D721Med (cell line): ENCODE results near the gene EMP2.

Experiments
- DNase-seq: peaks from one replicate; pipeline ENCODE4 v3.0.0; 2011; ENCODE audit warnings: low spot score; ENCODE audit not compliant: insufficient read length
- FAIRE-seq: peaks from 2 replicates; lab custom pipeline; 2011; peaks lifted over from hg19 to GRCh38; lab: Jason Lieb, UNC
- TF ChIP-seq, protein P1 (sequence below): IDR thresholded peaks from 2 replicates; pipeline ENCODE4 v1.5.1; 2012; ENCODE audit warnings: mild to moderate bottlenecking, control low read depth; ENCODE audit not compliant: insufficient read depth; ENCODE audit errors: missing control alignments

EMP2 gene

DNA sequence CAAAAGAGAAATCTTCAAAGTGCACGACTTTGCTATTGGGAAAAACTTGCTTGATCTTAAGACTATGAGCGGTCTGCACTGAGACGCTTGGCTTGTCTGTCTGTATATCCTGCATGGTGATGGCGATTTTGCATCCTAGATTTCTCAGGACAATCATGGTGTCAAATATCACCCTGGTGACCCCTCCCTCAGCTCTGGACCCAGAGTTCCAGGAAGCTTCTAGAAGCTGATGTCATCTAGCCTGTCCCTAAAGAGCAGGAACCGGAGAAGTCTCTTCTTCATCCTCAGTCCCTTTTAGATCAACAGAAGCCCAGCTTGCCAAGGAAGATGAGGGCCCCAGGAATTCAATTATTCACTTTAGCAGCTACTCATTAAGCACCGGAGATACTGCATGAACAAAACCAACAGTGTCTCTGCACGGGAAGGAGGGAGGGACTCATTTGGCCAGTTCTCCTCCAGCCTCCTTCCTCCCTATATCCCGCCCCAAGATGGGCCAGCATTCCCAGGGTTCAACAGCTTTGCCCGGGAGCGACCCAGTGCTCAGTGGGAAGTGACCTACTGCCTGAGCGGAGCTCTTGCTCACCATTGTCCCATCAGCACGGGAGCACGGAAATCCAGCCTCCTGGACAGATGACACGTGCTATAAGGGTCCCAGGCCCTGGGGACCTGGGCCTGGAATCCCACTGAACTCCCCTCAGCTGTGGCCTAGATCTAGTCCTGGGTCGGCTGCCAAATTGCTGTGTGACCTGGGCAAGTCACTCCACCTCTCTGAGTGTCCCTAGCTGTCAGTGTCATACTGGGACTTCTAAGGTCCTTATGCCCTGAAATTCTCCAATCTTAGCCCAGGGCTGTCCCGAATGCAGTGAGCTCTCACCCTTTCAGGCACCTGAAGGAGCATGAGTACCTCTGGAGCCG, 3.8 kb downstream of the EMP2 start:
- FAIRE-seq, result no peak
- TF ChIP-seq, protein P1, sequence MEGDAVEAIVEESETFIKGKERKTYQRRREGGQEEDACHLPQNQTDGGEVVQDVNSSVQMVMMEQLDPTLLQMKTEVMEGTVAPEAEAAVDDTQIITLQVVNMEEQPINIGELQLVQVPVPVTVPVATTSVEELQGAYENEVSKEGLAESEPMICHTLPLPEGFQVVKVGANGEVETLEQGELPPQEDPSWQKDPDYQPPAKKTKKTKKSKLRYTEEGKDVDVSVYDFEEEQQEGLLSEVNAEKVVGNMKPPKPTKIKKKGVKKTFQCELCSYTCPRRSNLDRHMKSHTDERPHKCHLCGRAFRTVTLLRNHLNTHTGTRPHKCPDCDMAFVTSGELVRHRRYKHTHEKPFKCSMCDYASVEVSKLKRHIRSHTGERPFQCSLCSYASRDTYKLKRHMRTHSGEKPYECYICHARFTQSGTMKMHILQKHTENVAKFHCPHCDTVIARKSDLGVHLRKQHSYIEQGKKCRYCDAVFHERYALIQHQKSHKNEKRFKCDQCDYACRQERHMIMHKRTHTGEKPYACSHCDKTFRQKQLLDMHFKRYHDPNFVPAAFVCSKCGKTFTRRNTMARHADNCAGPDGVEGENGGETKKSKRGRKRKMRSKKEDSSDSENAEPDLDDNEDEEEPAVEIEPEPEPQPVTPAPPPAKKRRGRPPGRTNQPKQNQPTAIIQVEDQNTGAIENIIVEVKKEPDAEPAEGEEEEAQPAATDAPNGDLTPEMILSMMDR, result no peak

DNA sequence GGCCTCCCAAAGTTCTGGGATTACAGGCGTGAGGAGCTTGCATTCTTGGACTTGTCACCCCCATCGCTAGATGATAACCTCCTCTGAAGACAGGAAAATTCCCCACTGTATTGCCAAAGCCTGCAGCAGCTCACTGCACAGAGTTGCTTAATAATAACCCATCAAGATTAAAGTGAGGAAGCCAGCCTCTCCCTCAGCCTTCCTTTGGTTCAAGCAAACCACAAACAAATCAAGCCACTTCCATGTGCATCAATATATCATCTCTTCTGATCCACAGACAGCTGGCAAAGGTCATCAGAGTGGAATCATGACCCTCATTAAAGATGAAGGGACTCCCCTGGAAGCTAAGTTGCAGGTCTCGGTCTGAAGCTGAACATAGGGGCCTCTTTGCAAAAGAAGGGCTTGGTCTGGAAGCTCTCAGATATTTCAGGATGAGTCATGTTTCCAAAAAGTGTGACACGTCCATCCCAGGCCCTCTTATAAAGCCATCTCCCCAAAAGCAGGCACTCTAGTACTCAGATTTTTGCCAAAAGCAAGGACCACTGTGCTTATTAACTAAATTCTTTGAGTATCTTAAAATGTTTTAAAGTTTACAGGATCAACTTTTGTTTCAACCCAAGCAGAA, 4.8 kb downstream of the EMP2 start:
- TF ChIP-seq, protein P1, result no peak
- DNase-seq, result no peak
- FAIRE-seq, result no peak

More for the DNA sequence above, 3.8 kb downstream of the EMP2 start:
- no peak for DNase-seq

DNA sequence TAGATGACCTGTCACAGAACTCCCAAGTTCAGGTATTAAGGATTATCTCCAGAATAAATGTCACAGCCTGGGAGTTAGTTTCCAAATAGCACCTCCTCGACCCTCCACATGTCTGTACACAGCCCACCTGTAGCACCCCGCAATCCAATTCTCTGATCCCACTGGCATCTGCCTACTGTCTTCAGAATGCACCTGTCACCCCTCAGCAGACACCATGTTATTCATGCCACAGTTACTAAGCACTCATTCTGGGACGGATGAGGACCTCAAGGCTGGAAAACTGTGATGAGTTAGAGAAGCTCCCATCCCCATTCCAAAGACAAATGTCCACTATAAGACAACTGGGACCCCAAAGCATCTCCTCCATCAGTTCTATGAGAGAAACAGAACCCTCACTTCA, 7.8 kb downstream of the EMP2 start:
- TF ChIP-seq, protein P1, result no peak
- FAIRE-seq (no peak), DNase-seq (no peak)

DNA sequence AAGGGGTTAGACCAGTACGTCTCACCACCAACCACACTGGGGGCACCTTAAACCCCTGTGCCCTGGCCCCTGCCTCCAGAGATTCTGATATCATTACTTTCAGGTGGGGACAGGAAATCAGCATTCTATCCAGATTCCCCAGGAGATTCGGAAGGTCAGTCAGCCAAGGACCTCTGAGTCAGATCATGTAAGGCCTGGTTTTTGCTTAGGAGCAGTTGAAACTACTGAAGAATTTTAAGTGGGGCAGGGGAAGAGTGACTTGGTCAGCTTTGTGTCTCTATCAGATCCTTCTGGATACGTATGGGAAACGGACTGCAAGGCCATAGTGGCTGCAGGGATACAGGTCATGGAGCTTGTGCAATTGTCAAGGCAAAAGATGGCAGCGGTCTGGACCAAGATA, 9.0 kb downstream of the EMP2 start:
- TF ChIP-seq, protein P1, result no peak
- no peak for DNase-seq
- FAIRE-seq, result no peak

DNA sequence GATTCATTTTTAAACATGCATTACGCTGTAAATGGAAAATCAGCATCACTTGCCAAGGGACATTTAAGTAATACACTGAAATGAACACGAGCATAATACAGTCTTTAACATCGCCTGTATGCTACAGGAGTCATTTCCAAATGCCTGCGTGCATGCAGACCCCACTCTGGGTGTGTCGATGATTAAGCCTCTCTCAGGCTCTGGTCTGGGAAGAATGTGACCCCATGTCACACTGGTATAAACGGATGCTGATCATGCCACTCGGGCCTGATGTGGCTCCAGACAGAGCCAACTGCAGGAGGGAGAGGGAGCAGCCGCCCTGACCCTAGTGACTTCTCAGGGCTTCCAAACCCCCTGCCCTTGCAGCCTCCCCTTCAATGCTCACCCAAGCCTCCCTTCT, 10.8 kb downstream of the EMP2 start:
- DNase-seq, result no peak

DNA sequence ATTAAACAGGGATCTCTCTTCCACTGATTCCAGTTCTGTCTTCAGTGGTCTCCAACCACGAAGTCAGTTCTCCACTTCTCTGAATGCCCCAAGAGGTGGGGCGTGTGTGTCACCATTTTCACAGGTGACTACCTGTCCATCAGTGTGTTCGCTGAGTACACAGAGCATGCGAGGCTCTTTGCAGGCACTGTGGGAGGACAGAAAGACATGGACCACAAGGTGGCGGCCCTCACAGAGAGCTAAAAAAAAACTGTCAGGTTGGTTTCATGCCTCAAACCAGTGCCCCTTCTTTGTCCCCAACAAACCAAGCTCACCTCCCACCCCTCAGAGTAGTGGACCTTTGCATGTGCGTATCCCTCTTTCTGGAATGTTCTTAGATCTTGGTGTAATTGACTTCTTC, 13.8 kb downstream of the EMP2 start:
- no peak for DNase-seq
- TF ChIP-seq, protein P1, result no peak
- no peak for FAIRE-seq

More for the DNA sequence above, 10.8 kb downstream of the EMP2 start:
- TF ChIP-seq, protein P1, result no peak
- no peak for FAIRE-seq
